IMR-90 (cell line): ENCODE data around the gene FAAP20. TPM values are rescaled to one million over a fixed set of nuclear protein-coding genes. Genes with fewer than 3 reads are reported as not detected.

Experiments used
- BHLHE40 ChIP-seq: fragments of 150-350 bp; IDR thresholded peaks from 2 replicates; pipeline ENCODE4 v1.6.1; 2016; ENCODE audit warnings: mild to moderate bottlenecking, low read depth, low read length
- CTCF ChIP-seq: conservative IDR thresholded peaks from 2 replicates; pipeline ENCODE4 v1.5.1; 2012; ENCODE audit warnings: mild to moderate bottlenecking, low read depth, low read length, improper control_type of control experiment
- polyA plus RNA-seq, 3 experiments: library from polyadenylated mRNA; depleted of rRNA; stranded (reverse); fragments of >200 nt; gene quantifications; 2 replicates each; pipeline ENCODE4 v1.2.3, GENCODE V29; 2012; ENCODE audit warnings: low replicate concordance in 1 of 3
- total RNA-seq: library from RNA; depleted of rRNA; stranded (reverse); fragments of >200 nt; gene quantifications from 2 replicates; pipeline ENCODE4 v1.2.3, GENCODE V29; 2012

Gene FAAP20
- total and polyA plus RNA-seq, 2 of the 4 experiments (the other 2 are of a cell fraction) = 6.5 to 31.5 TPM

DNA sequence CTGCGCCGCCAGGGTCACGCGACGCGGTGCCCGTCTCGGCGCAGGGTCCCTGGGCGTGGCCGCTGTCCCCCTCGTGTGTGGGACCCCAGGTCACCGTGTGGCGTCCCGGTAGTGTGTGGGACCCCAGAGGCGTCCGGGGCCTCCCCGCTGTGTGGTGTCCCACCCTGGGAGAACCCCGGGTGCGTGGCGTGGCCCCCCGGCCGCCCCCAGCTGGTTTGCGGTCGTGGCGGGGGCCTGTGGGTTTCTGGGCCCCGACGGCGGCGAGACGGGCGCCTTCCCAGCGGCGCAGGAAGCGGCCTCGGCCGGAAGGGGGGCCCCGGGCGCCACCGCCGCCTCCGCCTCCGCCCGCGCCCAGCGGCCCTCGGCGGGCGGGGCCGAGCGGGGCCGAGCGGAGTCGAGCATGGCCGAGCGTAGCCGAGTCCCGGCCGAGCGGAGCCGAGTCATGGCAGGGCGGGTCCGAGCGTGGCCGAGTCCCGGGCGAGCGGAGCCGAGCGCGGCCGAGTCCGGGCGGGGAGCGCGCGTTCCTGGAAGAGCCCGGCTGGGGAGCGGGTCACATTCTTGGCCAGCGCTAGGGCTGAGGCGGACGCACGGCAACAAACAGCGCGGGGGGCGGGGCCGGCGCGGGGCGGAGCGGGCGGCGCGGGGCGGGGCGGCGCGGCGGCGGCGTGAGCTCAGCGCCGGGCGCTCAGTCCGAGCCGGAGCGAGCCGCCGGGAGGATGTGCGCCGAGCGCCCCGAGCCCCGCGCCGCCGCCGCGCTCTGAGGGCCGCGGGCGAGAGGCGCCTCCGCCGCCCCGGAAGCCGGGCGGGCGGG is 33.0 kb upstream of the FAAP20 start (continued):
- TF ChIP-seq CTCF = no peak; the same call in 1 of the 2 replicates
- TF ChIP-seq BHLHE40 = peak; percentile 4; the same call in 1 of the 2 replicates
